ENCODE measurements around the gene SRMS. TPM values are rescaled to one million over a fixed set of nuclear protein-coding genes. Genes with fewer than 3 reads are reported as not detected.
A peak's percentile ranks its signal among the peaks of the same experiment; 100 is the strongest.
"Not testable (repeated sequence)": the region's sequence is repeated elsewhere in the genome, so short reads cannot be mapped to it uniquely, and the experiment has no call there.

The SRMS gene
- total RNA-seq, 1 donor from 2014 or later = not detected

- peaks cover 12% of the 10 kb centered on the region for H3K36me3 ChIP-seq
- no peaks in the 10 kb centered on the region for H3K9me3 ChIP-seq
- intact Hi-C loops (cut with DNase I) = no loop called here
- DNase-seq (no peak), ATAC-seq (no peak)
- no peaks in the 10 kb centered on the region for H3K27me3 ChIP-seq (ENCODE audit: low read depth)
- TF ChIP-seq CTCF (IDR thresholded peaks at IDR 0.05) = no peak
- H3K27ac ChIP-seq = no peak overlapping the region
- no peak overlapping the region for H3K4me3 ChIP-seq
- H3K4me1 ChIP-seq = peaks cover 30% of the 10 kb centered on the region
Measured at GRCh38 chr20:63572071-63572787, 24.7 kb upstream of the SRMS start.

- peaks cover 30% of the 10 kb centered on the region for H3K4me1 ChIP-seq
- DNase-seq = not testable (repeated sequence)
Measured at GRCh38 chr20:63571087-63571478, 23.5 kb upstream of the SRMS start.

GRCh38 chr20:63570281-63571086 lies 22.9 kb upstream of the SRMS start:
- DNase-seq = no peak
- ATAC-seq = no peak
- H3K27ac ChIP-seq = no peak overlapping the region
- no peaks in the 10 kb centered on the region for H3K9me3 ChIP-seq
- H3K36me3 ChIP-seq = peaks cover 26% of the 10 kb centered on the region
- no peak for TF ChIP-seq CTCF (IDR thresholded peaks at IDR 0.05)
- intact Hi-C loops (cut with DNase I) = no loop called here
- no peaks in the 10 kb centered on the region for H3K27me3 ChIP-seq (ENCODE audit: low read depth)
- H3K4me1 ChIP-seq = peaks cover 30% of the 10 kb centered on the region
- H3K4me3 ChIP-seq = no peak overlapping the region

More at GRCh38 chr20:63571087-63571478, 23.5 kb upstream of the SRMS start:
- H3K36me3 ChIP-seq = peaks cover 20% of the 10 kb centered on the region
- H3K27me3 ChIP-seq (ENCODE audit: low read depth); intact Hi-C loops (cut with DNase I); H3K27ac ChIP-seq; H3K9me3 ChIP-seq; H3K4me3 ChIP-seq; ATAC-seq: not testable (repeated sequence)

GRCh38 chr20:63568986-63569949 lies 21.7 kb upstream of the SRMS start:
- no peak overlapping the region for H3K27ac ChIP-seq
- TF ChIP-seq CTCF (IDR thresholded peaks at IDR 0.05) = no peak
- intact Hi-C loops (cut with DNase I) = no loop called here
- H3K4me1 ChIP-seq = peaks cover 25% of the 10 kb centered on the region
- no peak overlapping the region for H3K4me3 ChIP-seq
- no peak for ATAC-seq
- no peaks in the 10 kb centered on the region for H3K27me3 ChIP-seq (ENCODE audit: low read depth)
- H3K36me3 ChIP-seq = peaks cover 39% of the 10 kb centered on the region
- no peaks in the 10 kb centered on the region for H3K9me3 ChIP-seq
- no peak for DNase-seq

- intact Hi-C loops (cut with DNase I) = no loop called here
- ATAC-seq (peak in 1 of 2 donors; percentile 8), DNase-seq (no peak)
- Histone ChIP-seq H3K4me1 (peaks cover 22% of the 10 kb centered on the region), H3K9me3 (no peaks in the 10 kb centered on the region), H3K4me3 (peak overlapping the region; percentile 32), H3K27me3 (ENCODE audit: low read depth) (no peaks in the 10 kb centered on the region), H3K36me3 (peaks cover 47% of the 10 kb centered on the region), H3K27ac (no peak overlapping the region)
- no peak for TF ChIP-seq CTCF (IDR thresholded peaks at IDR 0.05)
Measured at GRCh38 chr20:63568170-63568981, 20.8 kb upstream of the SRMS start.
